Forelimb muscle (tissue), 1 donor: ENCODE measurements around the gene WDFY4. TPM values are rescaled to one million over a fixed set of nuclear protein-coding genes. Genes with fewer than 3 reads are reported as not detected.

Experiments
- DNase-seq: peaks from one replicate; pipeline ENCODE4 v3.0.0-alpha.2; 2013; ENCODE audit warnings: low read depth
- polyA plus RNA-seq: library from polyadenylated mRNA; unstranded; fragments of 120-200 nt; gene quantifications from one replicate; pipeline ENCODE4 v1.2.1, GENCODE V29; 2013; ENCODE audit not compliant: insufficient read length

Gene WDFY4
- polyA plus RNA-seq, 1 donor: 3.7 TPM

DNA sequence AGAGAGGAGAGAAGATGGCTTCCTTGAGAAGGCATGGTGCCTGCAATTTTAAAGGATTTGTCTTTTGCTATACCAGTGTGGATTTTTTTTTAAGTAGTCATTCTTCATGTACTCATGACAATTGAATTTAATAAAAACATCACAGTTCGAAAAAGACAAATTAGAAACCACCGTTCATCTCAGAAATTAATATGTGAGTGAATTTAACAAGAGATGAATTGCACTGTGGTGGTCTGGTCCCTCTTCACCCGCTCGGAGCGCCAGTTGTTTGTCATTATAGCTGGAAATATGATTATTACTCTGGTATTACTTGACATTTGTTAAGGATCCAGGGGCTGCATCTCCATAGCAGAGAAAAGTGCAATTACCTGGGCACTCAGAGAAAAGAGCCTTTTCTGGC, 163.0 kb downstream of the WDFY4 start:
- no peak for DNase-seq

DNA sequence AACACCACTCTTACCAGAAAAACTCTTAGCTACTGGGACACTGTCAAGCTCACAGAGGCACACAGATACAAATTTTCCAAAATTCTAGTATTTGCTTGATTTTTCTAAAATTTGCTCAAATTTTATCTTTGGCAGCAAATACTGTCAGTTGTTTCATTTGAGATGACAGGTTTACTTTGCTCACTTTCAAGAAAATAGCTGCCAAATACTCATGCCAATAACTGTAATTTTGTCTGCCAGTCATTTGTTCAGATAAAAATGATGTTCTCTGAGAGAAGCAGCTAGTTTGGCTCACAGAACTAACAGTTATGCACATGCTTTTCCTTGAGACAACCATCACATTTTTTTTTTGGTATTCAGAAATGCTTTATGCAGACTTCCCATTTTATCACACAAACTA, 172.2 kb downstream of the WDFY4 start:
- no peak for DNase-seq

DNA sequence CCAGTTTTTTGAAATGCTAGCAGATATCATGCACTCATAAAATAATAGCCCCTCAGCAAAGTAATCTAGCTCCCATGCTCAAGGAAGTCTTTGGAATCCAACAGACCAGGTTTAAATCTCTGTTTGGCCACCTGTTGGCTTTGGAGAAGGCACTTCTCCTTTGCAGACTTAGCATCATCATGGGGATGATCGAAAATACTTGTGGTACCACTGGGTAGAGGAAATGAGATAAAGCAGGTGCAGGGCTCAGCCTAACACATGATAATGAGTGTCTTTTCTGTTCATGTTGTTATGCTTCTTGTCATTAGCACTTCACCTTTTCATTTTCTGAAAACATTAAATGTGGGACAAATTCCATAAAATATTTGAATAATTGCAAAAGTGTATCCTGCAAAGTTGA, 187.6 kb downstream of the WDFY4 start:
- no peak for DNase-seq

DNA sequence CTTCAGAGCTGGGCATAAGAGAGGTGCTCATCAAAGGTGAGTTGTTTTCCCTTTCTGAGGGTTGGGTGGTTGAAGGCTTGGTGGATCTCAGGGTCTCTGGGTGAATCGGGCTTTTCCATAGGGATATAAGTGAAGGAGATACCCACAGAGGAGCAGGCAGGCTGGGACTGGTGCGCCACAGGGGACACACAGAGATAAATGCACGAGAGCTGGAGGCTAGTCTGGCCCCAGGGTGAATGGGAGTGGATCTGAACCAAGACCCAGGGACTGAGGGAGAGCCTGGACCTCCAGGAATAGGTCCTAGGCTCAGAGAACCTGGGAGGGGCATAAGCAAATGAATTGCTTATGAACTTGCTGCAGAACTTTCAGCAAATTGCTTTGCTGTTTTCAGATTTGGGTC, 193.4 kb downstream of the WDFY4 start:
- no peak for DNase-seq

- no peak for DNase-seq
Measured at GRCh38 chr10:48879451-48879850, 194.8 kb downstream of the WDFY4 start.

GRCh38 chr10:48880016-48880705, 195.5 kb downstream of the WDFY4 start:
- no peak for DNase-seq

DNA sequence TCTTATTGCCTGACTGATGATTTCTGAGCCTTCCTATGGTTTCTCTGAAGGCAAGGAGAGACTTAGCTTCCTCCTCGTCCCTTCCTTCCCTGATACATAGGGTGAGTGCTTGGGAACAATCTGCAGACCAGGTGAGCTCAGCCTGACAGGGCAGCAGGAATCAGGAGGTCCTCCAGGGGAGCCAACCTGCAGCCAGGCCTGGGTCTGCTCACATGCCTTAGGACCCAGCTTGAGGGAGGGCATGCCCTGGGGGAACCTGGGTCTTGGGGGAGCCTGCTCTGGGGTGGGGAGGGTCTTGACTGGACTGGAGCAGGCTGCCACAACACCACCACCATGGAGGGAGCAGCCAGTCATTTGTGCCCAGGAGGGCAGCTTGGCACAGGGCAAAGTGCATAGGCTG, 197.3 kb downstream of the WDFY4 start:
- DNase-seq: no peak

GRCh38 chr10:48882881-48883280, 198.2 kb downstream of the WDFY4 start:
- DNase-seq: no peak

DNA sequence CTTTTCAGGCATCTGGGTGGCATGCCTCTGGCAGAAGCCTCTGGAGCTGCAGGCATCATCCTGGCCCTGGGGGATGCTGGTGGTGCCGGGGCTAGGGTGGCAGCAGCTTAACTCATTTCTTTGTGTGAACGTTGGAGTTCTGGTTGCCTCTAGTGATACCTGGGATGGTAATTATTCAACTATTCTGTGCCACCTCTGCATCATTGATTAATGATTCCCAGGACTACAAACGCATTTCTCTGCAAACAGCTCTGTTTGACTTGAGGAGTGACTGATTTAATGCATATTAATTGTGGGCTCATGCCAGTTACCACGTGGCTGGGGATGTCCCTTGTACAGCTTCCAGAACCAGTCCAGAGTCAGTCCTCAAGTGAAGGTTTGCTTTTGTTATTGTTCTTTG, 199.0 kb downstream of the WDFY4 start:
- DNase-seq: no peak

- DNase-seq: no peak
Measured at GRCh38 chr10:48884179-48885045, 199.7 kb downstream of the WDFY4 start.

GRCh38 chr10:48885376-48885775, 200.7 kb downstream of the WDFY4 start:
- DNase-seq: peak; percentile 14

DNA sequence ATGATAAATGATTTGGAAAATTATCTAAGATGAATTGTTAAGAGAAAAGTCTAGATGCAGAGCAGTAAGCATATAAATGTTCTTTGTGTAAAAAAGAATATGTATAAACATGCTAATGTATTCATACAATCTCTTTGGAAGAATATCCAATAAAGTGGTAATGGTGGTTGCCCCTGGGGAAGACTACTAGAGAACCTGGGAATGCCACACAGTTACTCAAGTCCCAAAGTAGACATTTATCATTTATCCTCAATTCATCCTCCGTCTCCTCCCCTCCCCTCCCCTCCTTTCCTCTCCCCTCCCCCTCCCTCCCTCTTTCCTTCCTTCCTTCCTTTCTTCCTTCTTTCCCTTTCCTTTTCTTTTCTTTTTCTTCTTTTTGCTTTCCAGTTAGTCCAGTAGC, 203.3 kb downstream of the WDFY4 start:
- no peak for DNase-seq

- DNase-seq: no peak
Measured at GRCh38 chr10:48890888-48891850, 206.5 kb downstream of the WDFY4 start.

DNA sequence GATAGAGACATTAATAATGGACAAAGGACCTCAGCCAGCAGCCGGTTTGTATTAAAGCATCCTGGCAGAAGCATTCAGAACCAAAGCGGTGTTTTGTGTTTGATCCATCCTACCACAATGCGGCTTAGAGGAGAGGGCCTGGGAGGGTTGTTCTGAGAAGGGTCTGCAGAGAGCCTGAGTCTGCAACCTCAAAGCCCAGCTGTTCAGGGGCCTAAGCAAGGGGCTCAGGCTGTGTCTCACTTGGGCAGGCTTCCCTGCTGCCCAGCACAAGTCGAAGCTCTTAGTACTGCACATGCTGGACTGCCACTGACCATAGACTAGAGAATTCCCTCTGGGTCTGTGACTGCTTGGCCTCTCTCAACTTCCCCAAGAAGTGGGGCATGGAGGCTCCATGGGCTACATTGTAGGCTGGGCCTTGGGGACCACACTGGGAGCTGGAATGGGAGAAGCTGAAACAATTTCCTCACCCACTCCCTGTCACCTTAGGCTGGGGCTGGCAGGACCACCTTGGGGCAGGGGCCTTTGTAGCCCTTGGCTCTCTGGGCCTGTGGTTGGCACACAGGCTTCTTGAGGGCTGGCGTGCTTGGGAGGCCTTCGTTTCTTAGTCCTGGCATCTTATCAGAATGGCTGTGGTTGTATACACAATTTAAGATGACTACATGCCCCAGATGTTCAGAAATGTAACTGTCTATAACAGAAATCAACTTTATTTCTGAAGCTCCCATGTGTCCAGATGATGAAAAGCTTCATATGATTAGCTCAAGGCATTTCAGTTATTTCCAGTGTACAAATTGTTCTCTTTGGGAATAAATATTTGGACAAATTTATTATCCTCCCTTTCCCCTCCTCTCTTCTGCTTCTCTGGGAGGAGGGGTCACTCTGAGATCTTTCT, 210.5 kb downstream of the WDFY4 start:
- DNase-seq: no peak

GRCh38 chr10:48895803-48896195, 211.1 kb downstream of the WDFY4 start:
- no peak for DNase-seq

DNA sequence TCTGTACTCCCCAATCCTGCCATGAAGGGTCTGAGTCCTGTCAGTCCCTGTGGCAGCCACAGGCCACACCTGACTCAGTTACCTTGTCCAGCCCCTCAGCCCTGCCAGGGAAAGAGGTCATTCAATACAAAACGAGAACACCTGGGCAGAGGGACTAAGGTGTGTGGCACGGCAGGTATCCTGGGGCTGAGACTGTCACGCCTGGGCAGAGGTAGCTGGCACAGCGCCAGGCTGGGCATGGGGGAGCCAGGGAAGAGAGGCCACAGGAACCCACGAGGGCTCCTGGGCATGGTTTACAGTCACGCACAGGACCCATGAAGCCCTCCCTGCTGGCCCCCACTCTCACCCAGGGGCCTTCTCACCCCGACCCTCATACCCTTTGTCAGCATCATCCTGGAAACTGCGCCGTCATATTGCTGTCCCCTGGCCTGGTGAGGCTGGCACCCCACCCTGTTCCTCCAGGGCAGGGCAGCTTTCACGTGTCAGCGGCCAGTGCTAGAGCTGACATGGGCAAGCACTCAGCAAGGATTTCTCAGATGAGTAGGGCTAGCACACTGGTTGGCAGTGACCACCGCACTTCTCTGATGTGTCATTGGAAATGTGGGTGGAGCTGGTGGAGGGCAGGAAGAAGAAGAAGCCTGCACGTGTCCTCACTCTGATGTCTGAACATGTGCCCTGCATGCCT, 212.2 kb downstream of the WDFY4 start:
- no peak for DNase-seq

- no peak for DNase-seq
Measured at GRCh38 chr10:48897441-48897790, 212.7 kb downstream of the WDFY4 start.

DNA sequence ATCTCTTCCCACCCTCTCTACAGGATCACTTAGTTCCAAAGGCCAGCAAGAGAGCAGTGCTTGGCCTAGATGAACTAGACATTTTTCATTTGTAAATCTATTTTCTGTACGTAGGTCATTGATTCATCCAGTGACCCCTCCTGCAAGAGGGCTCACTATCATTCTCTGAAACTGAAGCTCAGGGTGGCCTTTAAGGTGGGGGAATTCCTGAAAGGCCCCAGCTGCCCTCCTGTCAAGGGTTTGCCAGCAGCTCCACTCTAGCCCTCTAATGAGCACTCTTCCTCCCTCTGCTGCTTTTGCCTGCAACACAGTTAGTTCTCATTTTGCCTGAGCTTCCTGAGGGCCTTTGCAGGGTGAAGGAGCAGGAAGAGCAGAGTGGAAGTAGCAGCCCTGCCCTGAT, 213.8 kb downstream of the WDFY4 start:
- no peak for DNase-seq

DNA sequence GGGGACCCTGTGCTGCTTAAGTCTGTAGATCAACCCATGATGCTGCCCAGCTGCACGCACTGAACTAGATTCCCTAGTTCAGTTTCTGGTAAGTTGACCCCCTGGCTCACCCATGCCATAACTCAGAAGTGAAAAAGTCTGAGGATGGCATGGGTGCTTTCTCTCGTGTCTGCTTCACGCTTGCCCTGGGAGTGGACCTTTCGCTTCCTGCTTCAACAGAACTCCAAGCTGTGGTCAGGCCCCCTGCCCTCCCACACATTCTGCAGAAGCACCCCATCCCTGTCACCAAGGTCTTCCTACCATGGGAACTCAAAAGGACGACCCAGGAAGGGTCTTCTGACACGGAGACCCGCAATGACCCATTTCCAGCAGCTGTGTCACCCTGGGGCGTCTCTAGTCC, 215.1 kb downstream of the WDFY4 start:
- no peak for DNase-seq

- no peak for DNase-seq
Measured at GRCh38 chr10:48900371-48900801, 215.7 kb downstream of the WDFY4 start.

GRCh38 chr10:48901319-48901718, 216.6 kb downstream of the WDFY4 start:
- DNase-seq: no peak
